ENCODE results near the gene AP1S1. TPM values are rescaled to one million over a fixed set of nuclear protein-coding genes. Genes with fewer than 3 reads are reported as not detected.

The AP1S1 gene
- total RNA-seq, 1 experiment from 2014 or later = 52.3 TPM

GRCh38 chr7:101200504-101200861 lies 46.2 kb downstream of the AP1S1 start:
- Mint-ChIP-seq H3K27me3 (ENCODE audit: insufficient read depth, unreplicated experiment) (no peaks in the 10 kb centered on the region), H3K9me3 (ENCODE audit: unreplicated experiment) (no peaks in the 10 kb centered on the region), H3K36me3 (ENCODE audit: insufficient read depth, unreplicated experiment) (no peaks in the 10 kb centered on the region), H3K27ac (ENCODE audit: unreplicated experiment) (peak overlapping the region; percentile 70), H3K4me1 (ENCODE audit: low read depth, unreplicated experiment) (peaks cover 14% of the 10 kb centered on the region), H3K4me3 (ENCODE audit: unreplicated experiment) (peak overlapping the region; percentile 70)
- ChIA-PET CTCF (interaction anchor here (0.6 to 2.5 kb wide), 10 partner anchors 8 to 91 kb away, joined by 3 to 12 read pairs (median 4); partner anchors contain the start of genes PLOD3 and ZNHIT1), POLR2A (interaction anchor here (0.5 to 1.3 kb wide), 4 partner anchors 17 to 798 kb away, joined by 3 to 7 read pairs (median 4); partner anchors contain the start of genes PLOD3, VGF and ZNHIT1)
- peak overlapping the region; percentile 45 for H3K4me3 ChIP-seq (ENCODE audit: low read depth, low read length)
- peaks cover 20% of the 10 kb centered on the region for H3K4me1 ChIP-seq
- BruUV-seq (replicated peaks) = TSS peak; percentile 78
- no peaks in the 10 kb centered on the region for H3K27me3 ChIP-seq (replicated peaks; ENCODE audit: control insufficient read depth, insufficient read depth, low read length)
- no peaks in the 10 kb centered on the region for H3K9me3 ChIP-seq
- no peak for TF ChIP-seq CTCF (IDR thresholded peaks at IDR 0.05; ENCODE audit: insufficient read depth in 1 of 2, low read depth in 1 of 2, low read length in 1 of 2, severe bottlenecking in 1 of 2, unreplicated experiment in 1 of 2)
- DNase-seq = no peak
- no peaks in the 10 kb centered on the region; the same call in 1 of the 2 replicates for H3K36me3 ChIP-seq (ENCODE audit: control insufficient read depth, insufficient read depth, low read length)
- intact Hi-C loops (cut with micrococcal nuclease; ENCODE audit: unreplicated experiment) = loop anchor here (2.0 kb wide), 2 partner anchors 18 to 52 kb away; partner anchors contain the start of gene ZNHIT1

GRCh38 chr7:101200862-101201599 lies 46.8 kb downstream of the AP1S1 start, which contains the start of gene MOGAT3:
TSS of gene MOGAT3 (minus strand) at chr7:101201036. CDS start at chr7:101200854, 182 bp downstream.
- TF ChIP-seq CTCF (IDR thresholded peaks at IDR 0.05; ENCODE audit: insufficient read depth in 1 of 2, low read depth in 1 of 2, low read length in 1 of 2, severe bottlenecking in 1 of 2, unreplicated experiment in 1 of 2) = no peak
- no peaks in the 10 kb centered on the region for H3K27me3 ChIP-seq (replicated peaks; ENCODE audit: control insufficient read depth, insufficient read depth, low read length)
- no peaks in the 10 kb centered on the region; the same call in 1 of the 2 replicates for H3K36me3 ChIP-seq (ENCODE audit: control insufficient read depth, insufficient read depth, low read length)
- Mint-ChIP-seq H3K4me3 (ENCODE audit: unreplicated experiment) (peak within 1 kb of the TSS; percentile 70), H3K36me3 (ENCODE audit: insufficient read depth, unreplicated experiment) (peaks cover 1% of the 10 kb centered on the region), H3K4me1 (ENCODE audit: low read depth, unreplicated experiment) (peaks cover 14% of the 10 kb centered on the region), H3K27ac (ENCODE audit: unreplicated experiment) (peak within 1 kb of the TSS; percentile 70), H3K27me3 (ENCODE audit: insufficient read depth, unreplicated experiment) (no peaks in the 10 kb centered on the region), H3K9me3 (ENCODE audit: unreplicated experiment) (no peaks in the 10 kb centered on the region)
- DNase-seq = peak; percentile 88 to 95
- BruUV-seq (replicated peaks) = no TSS peak
- ChIA-PET POLR2A (interaction anchor here (1.1 to 1.3 kb wide), 2 partner anchors 17 to 36 kb away, joined by 3 to 7 read pairs; partner anchors contain the start of genes PLOD3, VGF and ZNHIT1), CTCF (interaction anchor here (0.6 to 2.5 kb wide), 7 partner anchors 9 to 57 kb away, joined by 3 to 12 read pairs (median 7); partner anchors contain the start of genes PLOD3 and ZNHIT1)
- H3K4me3 ChIP-seq (ENCODE audit: low read depth, low read length) = peak within 1 kb of the TSS; percentile 45
- peaks cover 20% of the 10 kb centered on the region for H3K4me1 ChIP-seq
- H3K9me3 ChIP-seq = no peaks in the 10 kb centered on the region
- intact Hi-C loops (cut with micrococcal nuclease; ENCODE audit: unreplicated experiment) = loop anchor here (1.0 to 2.0 kb wide), 3 partner anchors 18 to 52 kb away; partner anchors contain the start of gene ZNHIT1

Measured in Caco-2 (cell line).